Erythroblast (primary cell): Measurements from ENCODE around the gene GPX6.

Source experiments
- GATA1 ChIP-seq: IDR thresholded peaks from 2 replicates; pipeline ENCODE4 v1.6.1; 2011; ENCODE audit warnings: low read depth, mild to moderate bottlenecking, control low read depth, low read length, moderate library complexity
- POLR2A ChIP-seq: IDR thresholded peaks from 2 replicates; pipeline ENCODE4 v1.6.1; 2011; ENCODE audit warnings: mild to moderate bottlenecking, low read length

DNA sequence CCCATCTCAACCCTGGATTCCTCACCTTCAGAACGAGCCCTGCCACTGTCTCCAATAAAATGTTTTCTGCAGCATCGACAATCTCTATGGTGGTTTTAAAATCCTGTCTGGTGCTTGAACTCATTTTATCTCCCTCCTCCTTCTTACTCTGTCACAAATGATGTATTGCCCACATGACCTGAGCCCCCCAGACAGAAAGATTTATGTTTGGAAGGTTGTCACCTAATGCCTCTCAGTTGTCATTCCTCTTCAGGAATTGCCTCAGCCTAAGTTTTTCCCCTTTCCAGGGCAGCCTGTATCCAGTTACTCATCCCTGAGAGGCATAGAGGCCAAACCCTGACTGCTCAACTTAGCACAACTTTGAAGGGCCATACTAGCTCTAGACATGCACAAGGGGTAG is 19.3 kb upstream of the GPX6 start:
- no peak for TF ChIP-seq POLR2A
- no peak for TF ChIP-seq GATA1
